Cardiac septum (tissue), 1 donor: ENCODE measurements around the gene POMGNT2. TPM values are rescaled to one million over a fixed set of nuclear protein-coding genes. Genes with fewer than 3 reads are reported as not detected.

Source experiments
- DNase-seq: peaks from one replicate; pipeline ENCODE4 v3.0.0-alpha.2; 2020; ENCODE audit warnings: low spot score
- intact Hi-C: fragments of 100-400 bp; cut with DNase I; formaldehyde crosslinking; loops from one replicate; pipeline ENCODE4 v1.14.0; 2022
- total RNA-seq: library from RNA; stranded (reverse); fragmentation: NEBNext Ultra II Directional; extraction: Animal tissue kit (Norgen Biotek cat#: 25700); gene quantifications from one replicate; pipeline ENCODE4 v1.2.1, GENCODE V29; 2021
- donor health status: DM: no; HTN: no; CAD: no.

Gene POMGNT2
- total RNA-seq, 1 donor from 2014 or later = 15.5 TPM

DNA sequence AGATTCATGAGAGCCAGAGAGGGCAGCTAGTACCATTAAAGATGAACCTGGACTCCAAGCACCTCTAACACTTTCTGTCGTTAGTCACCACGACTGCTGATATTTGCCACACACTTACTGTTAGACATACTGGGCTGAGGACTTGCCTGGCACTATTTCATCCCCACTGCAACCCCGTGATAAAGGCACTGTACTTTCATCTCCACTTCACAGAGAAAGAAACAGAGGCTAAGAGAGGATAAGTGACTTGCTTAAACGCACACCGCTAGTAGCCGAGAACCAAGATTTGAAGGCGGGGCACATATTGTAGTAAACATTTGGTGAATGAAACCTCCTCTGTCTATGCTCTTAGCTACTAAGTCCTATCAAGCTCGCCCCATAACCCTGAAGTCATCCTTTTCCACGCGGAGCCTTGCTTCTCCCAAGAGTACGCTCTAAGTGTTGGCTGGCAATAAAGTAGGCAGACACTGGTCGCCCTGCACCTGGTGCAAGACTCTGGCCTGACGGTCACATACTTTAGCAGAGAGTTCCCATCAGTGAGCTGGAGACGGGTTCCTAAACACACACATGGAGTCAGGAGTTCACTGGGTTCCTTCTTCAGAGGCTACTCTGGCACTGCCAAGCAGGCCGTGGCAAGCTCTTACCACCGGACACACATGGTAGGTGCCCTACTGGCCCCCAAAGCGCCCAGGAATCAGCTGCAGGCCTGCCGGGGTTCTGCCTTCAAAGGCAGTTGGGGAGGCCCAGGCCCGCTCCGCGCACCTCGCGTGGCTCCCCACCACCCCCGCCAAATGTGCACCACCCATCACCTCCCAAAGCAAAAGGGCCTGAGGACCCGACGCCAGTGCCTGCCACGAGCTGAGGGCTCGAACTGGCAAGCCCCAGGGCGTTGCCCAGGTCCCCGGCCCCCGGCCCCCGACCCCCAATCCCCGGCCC is 951 bp downstream of the POMGNT2 start:
- intact Hi-C loops = loop anchor here (10.0 kb wide), 1 partner anchor 180 kb away; the partner anchor contains the start of gene SNRK
- no peak for DNase-seq

GRCh38 chr3:43104039-43104438 is 1.8 kb downstream of the POMGNT2 start:
- intact Hi-C loops = loop anchor here (10.0 kb wide), 1 partner anchor 181 kb away; the partner anchor contains the start of gene SNRK
- no peak for DNase-seq

- DNase-seq = no peak
- intact Hi-C loops = loop anchor here (10.0 kb wide), 1 partner anchor 182 kb away; the partner anchor contains the start of gene SNRK
These were observed 3.0 kb downstream of the POMGNT2 start for GRCh38 chr3:43102773-43103480.

DNA sequence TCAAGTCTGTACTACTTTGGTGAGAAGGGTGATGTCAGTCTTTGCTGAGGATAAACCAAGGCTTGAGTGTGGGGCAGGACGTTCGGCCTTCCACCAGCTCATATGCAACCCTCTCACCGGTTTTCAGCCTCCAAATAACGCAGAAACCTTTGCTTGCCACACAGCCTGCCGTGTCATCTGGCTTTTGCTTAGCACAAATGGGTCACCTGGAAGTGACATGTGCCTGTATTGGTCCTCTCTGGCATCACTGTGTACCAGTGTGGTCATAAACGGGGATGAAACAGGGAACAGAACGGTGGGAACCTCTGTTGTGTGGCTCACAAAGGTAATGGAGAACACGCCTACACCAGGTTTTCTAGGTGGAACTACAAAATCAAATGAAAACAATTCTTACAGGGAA is 7.1 kb downstream of the POMGNT2 start:
- DNase-seq = no peak
- intact Hi-C loops = no loop called here

GRCh38 chr3:43097400-43098080 is 8.3 kb downstream of the POMGNT2 start:
- no peak for DNase-seq
- intact Hi-C loops = no loop called here

- DNase-seq = no peak
- intact Hi-C loops = no loop called here
These were observed 9.1 kb downstream of the POMGNT2 start for GRCh38 chr3:43096761-43097160.

GRCh38 chr3:43095370-43095769 is 10.5 kb downstream of the POMGNT2 start:
- intact Hi-C loops = no loop called here
- no peak for DNase-seq

GRCh38 chr3:43094851-43095250 is 11.0 kb downstream of the POMGNT2 start:
- DNase-seq = no peak
- intact Hi-C loops = no loop called here

DNA sequence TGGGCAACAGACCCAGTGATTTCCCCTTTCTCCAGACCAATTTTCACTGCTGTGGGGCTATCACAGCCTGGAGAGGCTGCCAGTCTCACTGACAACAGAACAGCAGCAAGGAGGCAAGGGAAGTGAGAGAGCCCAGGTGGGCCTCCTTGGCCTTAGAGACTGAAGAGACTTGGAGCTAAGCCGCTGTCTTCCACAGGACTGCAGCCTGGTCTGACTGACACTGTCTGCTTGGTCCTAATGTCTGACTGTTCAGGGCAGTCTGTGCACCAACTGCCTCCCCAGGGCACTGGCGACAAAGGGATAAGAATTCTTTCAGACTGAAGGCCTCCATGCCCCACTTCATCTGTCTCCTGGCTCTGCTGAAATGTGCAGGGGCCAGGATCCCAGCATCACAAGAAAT is 11.5 kb downstream of the POMGNT2 start:
- DNase-seq = no peak
- intact Hi-C loops = no loop called here

DNA sequence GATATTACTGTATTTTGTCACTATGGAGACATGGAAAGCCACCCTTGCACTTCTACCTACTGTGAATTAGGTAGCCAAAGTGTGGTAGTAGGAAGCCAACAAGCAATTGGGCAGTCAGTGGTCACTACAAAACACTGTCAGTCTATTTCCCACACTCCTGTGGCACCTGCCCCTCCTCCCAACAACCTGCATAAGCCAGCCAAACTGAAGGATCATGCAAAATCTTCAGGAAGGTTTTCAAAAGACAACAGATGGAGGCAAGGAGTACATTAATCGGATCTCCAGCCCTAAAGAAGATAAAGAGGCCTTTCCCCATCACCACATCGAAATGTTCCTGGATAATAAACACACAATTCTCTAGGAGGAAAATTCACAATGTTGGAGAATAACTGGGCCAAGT is 11.9 kb downstream of the POMGNT2 start:
- DNase-seq = no peak
- intact Hi-C loops = no loop called here

GRCh38 chr3:43093006-43093405 is 12.9 kb downstream of the POMGNT2 start:
- DNase-seq = no peak
- intact Hi-C loops = no loop called here

- DNase-seq = no peak
- intact Hi-C loops = no loop called here
These were observed 14.4 kb downstream of the POMGNT2 start for GRCh38 chr3:43091481-43091880.

DNA sequence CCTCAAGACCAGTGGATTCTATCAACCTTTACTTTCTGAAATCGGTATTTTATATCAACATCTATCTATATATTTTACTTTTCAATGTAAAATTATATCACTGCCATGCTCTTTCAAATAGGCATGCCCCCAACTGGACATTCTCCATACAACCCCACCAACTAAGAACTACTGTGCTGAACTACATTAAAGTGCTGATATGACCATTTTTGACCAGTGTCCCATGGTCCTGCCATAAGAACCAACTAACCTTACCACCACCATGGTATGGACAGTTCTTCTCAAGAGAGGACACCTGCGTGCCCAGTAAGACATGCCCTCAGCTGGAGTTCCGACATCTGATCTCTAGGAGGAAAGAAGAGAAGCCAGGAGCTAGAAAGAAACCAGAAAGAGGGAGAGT is 15.6 kb downstream of the POMGNT2 start:
- intact Hi-C loops = no loop called here
- DNase-seq = no peak

DNA sequence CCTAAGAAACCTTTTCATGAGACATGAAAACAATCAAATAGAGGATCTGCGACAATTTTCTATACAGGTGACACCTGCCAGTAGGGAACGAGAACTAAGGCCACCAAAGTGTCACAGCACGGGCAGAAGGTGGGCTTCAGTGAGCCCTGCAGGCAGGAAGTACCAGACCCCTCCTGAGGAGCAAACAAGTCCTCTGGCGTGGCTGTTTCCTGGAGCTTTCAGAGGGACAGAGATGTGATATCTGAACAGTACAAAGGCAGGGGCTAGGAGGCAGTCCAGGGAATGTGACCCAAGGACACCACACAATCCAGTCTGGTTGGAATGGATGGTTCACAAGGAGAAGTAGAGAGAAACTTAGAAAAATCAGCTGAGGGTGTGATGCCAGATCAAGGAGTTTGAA is 16.8 kb downstream of the POMGNT2 start:
- intact Hi-C loops = no loop called here
- no peak for DNase-seq

DNA sequence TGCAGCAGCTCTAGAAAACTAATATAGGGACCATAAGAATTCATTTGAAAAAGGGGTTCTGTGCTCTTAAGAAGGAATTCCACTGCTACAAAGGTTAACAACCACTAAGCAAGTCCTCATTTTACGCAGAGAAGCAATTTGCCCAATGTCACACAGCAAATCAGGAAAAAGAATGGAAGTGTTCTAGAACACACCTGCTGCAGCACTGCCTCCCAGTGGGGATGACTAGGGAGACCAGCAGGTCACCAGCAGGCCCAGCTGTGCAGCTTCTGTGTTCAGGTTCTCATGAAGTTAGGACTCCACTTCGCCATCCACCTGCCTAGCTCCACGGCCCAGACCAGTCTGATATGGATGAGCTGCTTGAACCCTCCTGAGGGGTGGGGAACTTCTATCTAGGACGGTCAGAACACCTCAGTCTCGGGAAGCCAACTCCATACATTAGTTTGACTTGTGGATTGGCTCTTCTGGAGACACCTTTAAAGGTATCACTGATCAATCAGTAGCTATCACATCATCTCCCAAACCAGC is 18.6 kb downstream of the POMGNT2 start:
- intact Hi-C loops = no loop called here
- peak; percentile 64 for DNase-seq

DNA sequence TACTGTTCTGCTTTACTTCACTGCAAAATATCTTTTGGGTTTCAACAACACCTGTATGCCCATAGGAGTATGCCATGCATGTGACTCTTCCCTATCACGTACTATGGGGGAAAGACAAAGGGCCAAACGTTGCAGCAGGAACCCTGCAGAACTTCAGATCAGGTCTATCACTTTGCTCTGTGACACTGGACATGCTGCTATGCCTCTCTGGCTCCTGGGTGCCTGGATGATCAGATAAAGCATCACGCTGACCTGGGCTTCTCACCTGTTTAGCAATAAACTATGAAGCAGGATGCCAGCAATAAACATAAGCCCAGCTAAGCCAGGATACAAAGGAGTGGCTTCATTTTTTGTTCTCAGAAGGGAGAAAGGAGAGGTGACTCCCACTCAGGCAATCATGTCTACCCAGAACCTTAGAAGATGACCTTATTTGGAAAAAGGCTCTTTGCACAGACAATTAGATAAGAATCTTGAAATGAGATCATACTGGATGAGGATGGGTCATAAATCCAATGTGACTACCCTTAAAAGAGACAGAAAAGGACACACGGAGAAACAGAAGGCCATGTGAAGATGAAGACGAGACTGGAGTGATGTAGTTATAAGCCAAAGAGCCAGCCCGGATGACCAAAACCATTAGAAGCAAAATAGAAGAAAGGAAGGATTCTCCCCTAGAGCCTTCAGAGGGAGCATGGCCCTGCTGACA is 19.3 kb downstream of the POMGNT2 start:
- DNase-seq = peak; percentile 70
- intact Hi-C loops = no loop called here

GRCh38 chr3:43082457-43082856 is 23.4 kb downstream of the POMGNT2 start:
- no peak for DNase-seq
- intact Hi-C loops = no loop called here

DNA sequence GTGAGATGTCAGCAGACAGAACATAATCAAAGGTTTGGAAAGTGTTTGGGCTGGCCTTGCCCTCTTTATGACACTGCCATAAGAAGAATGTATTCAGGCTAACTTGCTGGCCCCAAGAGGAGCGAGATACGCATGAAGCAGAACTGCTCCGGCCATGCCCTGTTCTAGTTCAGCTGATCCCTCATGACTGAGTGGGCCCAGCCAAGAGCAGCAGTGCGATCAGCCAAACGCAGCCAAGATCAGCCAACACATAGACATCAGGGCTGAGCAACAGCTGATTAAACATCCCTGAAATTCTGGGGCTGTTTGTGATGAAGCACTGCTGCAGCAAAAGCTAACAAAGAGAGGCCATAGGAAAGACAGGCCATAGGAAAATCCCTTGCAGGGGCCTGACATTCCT is 24.1 kb downstream of the POMGNT2 start:
- no peak for DNase-seq
- intact Hi-C loops = no loop called here
